ENCODE data around the gene MTURN.

MTURN gene

GRCh38 chr7:30162622-30163124, 27.9 kb downstream of the MTURN start:
- 0 out of 2 replicates have a peak overlapping the region, but pooled peaks have one; percentile 12 for H3K4me3 ChIP-seq (replicated peaks; ENCODE audit: low read depth, low read length)
- no peaks in the 10 kb centered on the region for H3K27me3 ChIP-seq (replicated peaks; ENCODE audit: control insufficient read depth, insufficient read depth, low read length)
- no peak for DNase-seq (ENCODE audit: extremely low read depth, insufficient read length)
- H3K36me3 ChIP-seq (ENCODE audit: control insufficient read depth, insufficient read depth, low read length): no peaks in the 10 kb centered on the region
- TF ChIP-seq CTCF (IDR thresholded peaks at IDR 0.05; ENCODE audit: insufficient read depth, low read length, poor library complexity, severe bottlenecking): no peak

- H3K36me3 ChIP-seq (ENCODE audit: control insufficient read depth, insufficient read depth, low read length): no peaks in the 10 kb centered on the region
- no peaks in the 10 kb centered on the region for H3K27me3 ChIP-seq (replicated peaks; ENCODE audit: control insufficient read depth, insufficient read depth, low read length)
- TF ChIP-seq CTCF (IDR thresholded peaks at IDR 0.05; ENCODE audit: insufficient read depth, low read length, poor library complexity, severe bottlenecking): no peak
- DNase-seq (ENCODE audit: extremely low read depth, insufficient read length): peak; percentile 53
- H3K4me3 ChIP-seq (replicated peaks; ENCODE audit: low read depth, low read length): no peak overlapping the region; the same call in 1 of the 2 replicates
Observed at GRCh38 chr7:30163231-30163894, 28.6 kb downstream of the MTURN start.

- peak; percentile 63 for TF ChIP-seq CTCF (IDR thresholded peaks at IDR 0.05; ENCODE audit: insufficient read depth, low read length, poor library complexity, severe bottlenecking)
- no peaks in the 10 kb centered on the region; the same call in 1 of the 2 replicates for H3K27me3 ChIP-seq (replicated peaks; ENCODE audit: control insufficient read depth, insufficient read depth, low read length)
- DNase-seq (ENCODE audit: extremely low read depth, insufficient read length): peak; percentile 34
- no peaks in the 10 kb centered on the region for H3K36me3 ChIP-seq (ENCODE audit: control insufficient read depth, insufficient read depth, low read length)
- no peak overlapping the region for H3K4me3 ChIP-seq (replicated peaks; ENCODE audit: low read depth, low read length)
Observed at GRCh38 chr7:30164567-30164966, 29.8 kb downstream of the MTURN start.

- TF ChIP-seq CTCF (IDR thresholded peaks at IDR 0.05; ENCODE audit: insufficient read depth, low read length, poor library complexity, severe bottlenecking): no peak
- no peaks in the 10 kb centered on the region; the same call in 1 of the 2 replicates for H3K27me3 ChIP-seq (replicated peaks; ENCODE audit: control insufficient read depth, insufficient read depth, low read length)
- H3K36me3 ChIP-seq (ENCODE audit: control insufficient read depth, insufficient read depth, low read length): no peaks in the 10 kb centered on the region
- no peak for DNase-seq (ENCODE audit: extremely low read depth, insufficient read length)
- H3K4me3 ChIP-seq (replicated peaks; ENCODE audit: low read depth, low read length): no peak overlapping the region
Observed at GRCh38 chr7:30165590-30165989, 30.8 kb downstream of the MTURN start.

- TF ChIP-seq CTCF (IDR thresholded peaks at IDR 0.05; ENCODE audit: insufficient read depth, low read length, poor library complexity, severe bottlenecking): no peak
- Histone ChIP-seq H3K36me3 (ENCODE audit: control insufficient read depth, insufficient read depth, low read length) (no peaks in the 10 kb centered on the region), H3K27me3 (replicated peaks; ENCODE audit: control insufficient read depth, insufficient read depth, low read length) (no peaks in the 10 kb centered on the region; the same call in 1 of the 2 replicates), H3K4me3 (replicated peaks; ENCODE audit: low read depth, low read length) (no peak overlapping the region)
- DNase-seq (ENCODE audit: extremely low read depth, insufficient read length): no peak
Observed at GRCh38 chr7:30166155-30166840, 31.5 kb downstream of the MTURN start.

Data from GM06990 (cell line).